Measurements from ENCODE around the gene RHOH. TPM values are rescaled to one million over a fixed set of nuclear protein-coding genes. Genes with fewer than 3 reads are reported as not detected.

RHOH gene
- total RNA-seq, 1 experiment from 2014 or later: not detected

DNA sequence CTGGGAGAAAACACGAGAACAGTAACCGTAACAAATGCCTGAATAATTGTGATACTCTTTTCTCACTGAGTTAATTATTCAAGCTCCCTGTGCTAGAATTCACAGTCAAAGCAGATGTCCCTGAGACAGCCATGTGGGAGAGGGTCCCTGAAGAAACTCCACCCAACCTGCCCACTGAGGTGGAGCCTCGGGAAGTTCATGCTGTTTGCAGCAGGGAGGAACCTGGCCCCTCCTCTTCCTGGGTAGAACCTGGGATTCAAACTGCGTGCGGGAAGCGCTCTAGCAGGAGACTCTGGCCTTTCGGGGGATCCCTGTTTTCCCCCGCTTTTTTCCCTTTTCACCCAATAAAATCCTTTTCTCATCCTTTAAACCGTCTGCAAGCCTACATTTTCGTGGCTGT is 20.2 kb upstream of the RHOH start:
- H3K36me3 Mint-ChIP-seq (ENCODE audit: insufficient read depth, unreplicated experiment): peaks cover 6% of the 10 kb centered on the region
- peak overlapping the region; percentile 61 for H3K27ac Mint-ChIP-seq (ENCODE audit: low read depth, unreplicated experiment)
- no peak for DNase-seq (ENCODE audit: unreplicated experiment)
- ChIA-PET POLR2A (interaction anchor here (0.6 to 1.1 kb wide), 2 partner anchors 13 to 141 kb away, joined by 3 read pairs; no protein-coding TSS in a partner anchor), CTCF (interaction anchor here (0.8 kb wide), 1 partner anchor 721 kb away, joined by 3 read pairs; no protein-coding TSS in a partner anchor)
- no peaks in the 10 kb centered on the region for H3K9me3 Mint-ChIP-seq (ENCODE audit: unreplicated experiment)
- intact Hi-C loops (cut with micrococcal nuclease): no loop called here
- BruUV-seq (replicated peaks): no TSS peak
- no peak overlapping the region for H3K4me3 Mint-ChIP-seq (ENCODE audit: unreplicated experiment)
- H3K27me3 Mint-ChIP-seq (ENCODE audit: insufficient read depth, unreplicated experiment): no peaks in the 10 kb centered on the region
- H3K4me1 Mint-ChIP-seq (ENCODE audit: insufficient read depth, unreplicated experiment): peaks cover 4% of the 10 kb centered on the region
- TF ChIP-seq, protein P1, sequence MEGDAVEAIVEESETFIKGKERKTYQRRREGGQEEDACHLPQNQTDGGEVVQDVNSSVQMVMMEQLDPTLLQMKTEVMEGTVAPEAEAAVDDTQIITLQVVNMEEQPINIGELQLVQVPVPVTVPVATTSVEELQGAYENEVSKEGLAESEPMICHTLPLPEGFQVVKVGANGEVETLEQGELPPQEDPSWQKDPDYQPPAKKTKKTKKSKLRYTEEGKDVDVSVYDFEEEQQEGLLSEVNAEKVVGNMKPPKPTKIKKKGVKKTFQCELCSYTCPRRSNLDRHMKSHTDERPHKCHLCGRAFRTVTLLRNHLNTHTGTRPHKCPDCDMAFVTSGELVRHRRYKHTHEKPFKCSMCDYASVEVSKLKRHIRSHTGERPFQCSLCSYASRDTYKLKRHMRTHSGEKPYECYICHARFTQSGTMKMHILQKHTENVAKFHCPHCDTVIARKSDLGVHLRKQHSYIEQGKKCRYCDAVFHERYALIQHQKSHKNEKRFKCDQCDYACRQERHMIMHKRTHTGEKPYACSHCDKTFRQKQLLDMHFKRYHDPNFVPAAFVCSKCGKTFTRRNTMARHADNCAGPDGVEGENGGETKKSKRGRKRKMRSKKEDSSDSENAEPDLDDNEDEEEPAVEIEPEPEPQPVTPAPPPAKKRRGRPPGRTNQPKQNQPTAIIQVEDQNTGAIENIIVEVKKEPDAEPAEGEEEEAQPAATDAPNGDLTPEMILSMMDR (IDR thresholded peaks at IDR 0.05; ENCODE audit: unreplicated experiment): no peak

DNA sequence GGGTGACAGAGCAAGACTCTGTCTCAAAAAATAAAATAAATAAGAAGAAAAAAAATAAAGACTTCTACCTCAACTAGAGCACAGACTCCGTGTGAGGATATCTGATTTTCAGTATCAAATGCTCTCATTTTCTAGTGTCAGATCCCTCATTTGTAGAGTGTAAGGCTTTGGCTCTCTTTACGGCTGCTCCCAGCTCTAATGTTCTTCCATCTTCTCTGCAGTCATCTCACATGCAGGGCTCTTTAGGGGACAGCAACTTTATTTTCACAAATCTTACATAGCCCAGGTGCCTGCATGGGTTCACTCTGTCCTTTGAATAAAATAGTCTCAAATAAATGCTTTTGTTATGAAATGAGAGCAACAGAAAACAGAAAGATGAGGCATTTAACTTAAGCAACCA is 19.2 kb upstream of the RHOH start:
- Mint-ChIP-seq H3K9me3 (ENCODE audit: unreplicated experiment) (no peaks in the 10 kb centered on the region), H3K36me3 (ENCODE audit: insufficient read depth, unreplicated experiment) (peaks cover 6% of the 10 kb centered on the region), H3K27me3 (ENCODE audit: insufficient read depth, unreplicated experiment) (no peaks in the 10 kb centered on the region), H3K4me3 (ENCODE audit: unreplicated experiment) (no peak overlapping the region), H3K4me1 (ENCODE audit: insufficient read depth, unreplicated experiment) (peaks cover 4% of the 10 kb centered on the region), H3K27ac (ENCODE audit: low read depth, unreplicated experiment) (no peak overlapping the region)
- CTCF ChIA-PET: interaction anchor here (0.7 kb wide), 1 partner anchor 509 kb away, joined by 3 read pairs; no protein-coding TSS in a partner anchor
- intact Hi-C loops (cut with micrococcal nuclease): no loop called here
- no TSS peak for BruUV-seq (replicated peaks)
- no peak for DNase-seq (ENCODE audit: unreplicated experiment)
- POLR2A ChIA-PET: interaction anchor here (0.7 kb wide), 1 partner anchor 122 kb away, joined by 3 read pairs; no protein-coding TSS in a partner anchor
- TF ChIP-seq, protein P1 (IDR thresholded peaks at IDR 0.05; ENCODE audit: unreplicated experiment): no peak

DNA sequence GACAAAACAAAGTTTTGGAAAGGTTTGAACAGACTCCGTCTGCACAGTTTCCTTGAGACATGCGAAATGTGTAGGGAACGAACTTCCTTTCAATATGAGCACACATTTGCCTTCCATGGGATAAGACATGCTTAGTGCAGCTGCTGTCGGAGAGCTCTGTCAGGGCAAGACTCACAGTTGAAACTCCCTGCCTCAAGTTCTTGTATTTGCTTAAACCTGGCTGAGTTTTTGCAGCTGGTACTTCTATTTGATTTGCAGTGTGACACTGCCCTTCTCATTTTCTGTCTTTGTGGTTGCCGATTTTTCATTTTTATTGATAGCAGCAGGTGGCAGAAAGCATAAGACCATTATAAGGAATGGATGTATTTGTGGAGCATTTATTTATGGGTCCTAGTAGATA is 18.2 kb upstream of the RHOH start:
- no peak overlapping the region for H3K4me3 Mint-ChIP-seq (ENCODE audit: unreplicated experiment)
- peaks cover 3% of the 10 kb centered on the region for H3K4me1 Mint-ChIP-seq (ENCODE audit: insufficient read depth, unreplicated experiment)
- no peaks in the 10 kb centered on the region for H3K9me3 Mint-ChIP-seq (ENCODE audit: unreplicated experiment)
- no peak for DNase-seq (ENCODE audit: unreplicated experiment)
- ChIA-PET POLR2A (no interaction called here), CTCF (interaction anchor here (0.5 to 1.0 kb wide), 5 partner anchors 11 to 138 kb away, joined by 3 to 4 read pairs (median 4); no protein-coding TSS in a partner anchor)
- no TSS peak for BruUV-seq (replicated peaks)
- peaks cover 12% of the 10 kb centered on the region for H3K36me3 Mint-ChIP-seq (ENCODE audit: insufficient read depth, unreplicated experiment)
- intact Hi-C loops (cut with micrococcal nuclease): no loop called here
- H3K27me3 Mint-ChIP-seq (ENCODE audit: insufficient read depth, unreplicated experiment): no peaks in the 10 kb centered on the region
- peak overlapping the region; percentile 23 for H3K27ac Mint-ChIP-seq (ENCODE audit: low read depth, unreplicated experiment)
- TF ChIP-seq, protein P1 (IDR thresholded peaks at IDR 0.05; ENCODE audit: unreplicated experiment): no peak

DNA sequence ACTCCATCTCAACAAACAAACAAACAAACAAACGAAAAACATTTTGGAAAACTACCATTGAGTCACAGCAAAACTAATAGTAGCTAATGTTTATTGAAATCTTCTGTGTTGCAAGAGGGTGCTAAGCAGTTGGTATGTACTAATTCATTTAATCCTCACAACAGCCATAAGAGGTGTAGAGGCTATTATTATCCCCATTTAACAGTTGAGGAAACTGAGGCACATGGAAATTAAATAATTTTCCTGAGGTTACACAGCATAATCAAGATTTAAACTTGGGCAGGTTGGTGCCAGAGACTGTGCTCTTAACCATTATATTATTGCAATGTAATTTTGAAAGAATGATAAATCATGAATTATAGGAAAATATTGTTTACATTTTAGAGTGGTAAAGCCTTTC is 17.5 kb upstream of the RHOH start:
- no peaks in the 10 kb centered on the region for H3K27me3 Mint-ChIP-seq (ENCODE audit: insufficient read depth, unreplicated experiment)
- H3K4me1 Mint-ChIP-seq (ENCODE audit: insufficient read depth, unreplicated experiment): peaks cover 7% of the 10 kb centered on the region
- CTCF ChIA-PET: interaction anchor here (0.7 to 1.0 kb wide), 3 partner anchors 10 to 138 kb away, joined by 3 to 4 read pairs (median 4); no protein-coding TSS in a partner anchor
- DNase-seq (ENCODE audit: unreplicated experiment): no peak
- no TSS peak for BruUV-seq (replicated peaks)
- peak overlapping the region; percentile 66 for H3K27ac Mint-ChIP-seq (ENCODE audit: low read depth, unreplicated experiment)
- H3K36me3 Mint-ChIP-seq (ENCODE audit: insufficient read depth, unreplicated experiment): peaks cover 13% of the 10 kb centered on the region
- no peaks in the 10 kb centered on the region for H3K9me3 Mint-ChIP-seq (ENCODE audit: unreplicated experiment)
- TF ChIP-seq, protein P1 (IDR thresholded peaks at IDR 0.05; ENCODE audit: unreplicated experiment): no peak
- POLR2A ChIA-PET: interaction anchor here (1.0 to 1.3 kb wide), 2 partner anchors 32 to 138 kb away, joined by 5 to 6 read pairs; no protein-coding TSS in a partner anchor
- no peak overlapping the region for H3K4me3 Mint-ChIP-seq (ENCODE audit: unreplicated experiment)
- intact Hi-C loops (cut with micrococcal nuclease): no loop called here

All from MCF 10A (cell line).